GM18858 (cell line): ENCODE results near the gene LILRB4.
"Not testable (repeated sequence)": the region's sequence is repeated elsewhere in the genome, so short reads cannot be mapped to it uniquely, and the experiment has no call there.

ENCODE experiments used
- ATAC-seq: cut with Tn5 transposase; IDR thresholded peaks from one replicate; pipeline ENCODE4 v1.9.1; 2021; ENCODE audit not compliant: unreplicated experiment

The LILRB4 gene

GRCh38 chr19:54691582-54692297 lies 29.0 kb downstream of the LILRB4 start:
- ATAC-seq, result no peak

- no peak for ATAC-seq
These were observed 29.5 kb downstream of the LILRB4 start for GRCh38 chr19:54692298-54692615.

- ATAC-seq, result no peak
These were observed 31.9 kb downstream of the LILRB4 start for GRCh38 chr19:54694648-54695047.

- ATAC-seq, result no peak
These were observed 33.3 kb downstream of the LILRB4 start for GRCh38 chr19:54696117-54696548.

DNA sequence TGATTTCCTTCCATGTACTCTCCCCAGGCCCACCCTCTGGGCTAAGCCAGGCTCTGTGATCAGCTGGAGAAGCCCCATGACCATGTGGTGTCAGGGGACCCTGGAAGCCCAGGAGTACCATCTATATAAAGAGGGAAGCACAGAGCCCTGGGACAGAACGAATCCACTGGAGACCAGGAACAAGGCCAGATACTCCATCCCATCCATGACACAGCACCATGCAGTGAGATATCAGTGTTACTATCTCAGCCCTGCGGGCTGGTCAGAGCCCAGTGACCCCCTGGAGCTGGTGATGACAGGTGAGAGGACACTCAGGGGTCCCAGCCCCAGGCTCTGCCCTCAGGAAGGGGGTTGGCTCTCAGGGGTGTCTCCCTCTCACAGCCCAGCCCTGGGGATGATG lies 34.0 kb downstream of the LILRB4 start:
- no peak for ATAC-seq

- ATAC-seq, result not testable (repeated sequence)
These were observed 34.9 kb downstream of the LILRB4 start for GRCh38 chr19:54697716-54698115.

DNA sequence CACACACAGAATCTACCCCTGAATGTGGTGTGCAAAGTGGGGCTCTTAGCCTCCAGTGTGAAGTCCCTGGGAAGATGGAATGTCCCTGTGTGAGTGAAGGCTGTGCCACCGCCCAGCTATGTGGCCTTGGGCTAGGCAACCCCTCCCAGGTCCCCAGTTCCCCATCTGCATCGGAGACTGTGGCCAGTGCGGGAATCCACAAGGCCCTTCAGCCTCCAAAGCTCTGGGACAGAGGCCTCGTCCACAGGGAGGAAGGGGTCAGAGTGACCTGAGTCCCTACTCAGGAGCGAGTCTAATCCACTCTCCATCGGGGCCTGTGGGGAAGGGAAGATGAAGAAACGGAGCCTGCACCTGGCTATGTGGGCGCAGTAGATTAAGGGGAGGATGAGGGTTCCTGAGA lies 42.1 kb downstream of the LILRB4 start:
- no peak for ATAC-seq

DNA sequence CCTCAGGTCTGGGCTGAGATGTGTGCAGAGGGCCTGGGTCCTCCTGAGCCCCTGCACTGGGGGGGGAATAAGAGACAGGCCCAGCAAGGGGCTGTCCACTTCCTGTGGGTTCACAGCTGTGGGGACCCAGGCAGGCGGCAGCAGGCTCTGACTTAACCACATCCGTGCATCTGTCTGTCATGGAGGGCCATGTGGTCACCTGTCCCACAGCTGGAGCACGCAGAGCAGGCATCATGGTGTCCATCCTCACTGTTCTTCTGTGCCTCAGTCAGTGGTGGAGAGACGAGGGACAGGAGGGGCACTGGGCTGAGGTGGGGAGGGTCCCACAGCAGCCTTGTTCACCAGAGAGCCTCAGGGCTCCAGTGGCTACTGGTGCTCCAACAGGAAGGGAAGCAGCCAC lies 45.2 kb downstream of the LILRB4 start:
- no peak for ATAC-seq

GRCh38 chr19:54708781-54709180 lies 46.0 kb downstream of the LILRB4 start:
- ATAC-seq, result no peak

- no peak for ATAC-seq
These were observed 46.6 kb downstream of the LILRB4 start for GRCh38 chr19:54709212-54709948.

GRCh38 chr19:54709956-54710355 lies 47.2 kb downstream of the LILRB4 start:
- ATAC-seq, result not testable (repeated sequence)
